Ectodermal cell (in vitro differentiated cells): Measurements from ENCODE around the gene WFDC9. TPM values are rescaled to one million over a fixed set of nuclear protein-coding genes. Genes with fewer than 3 reads are reported as not detected.
"Not testable (repeated sequence)": the region's sequence is repeated elsewhere in the genome, so short reads cannot be mapped to it uniquely, and the experiment has no call there.

Experiments used
- H3K27ac ChIP-seq: 2 replicates; pipeline ENCODE4 v1.7.0; 2013; ENCODE audit warnings: mild to moderate bottlenecking, low read depth, low read length; ENCODE audit not compliant: insufficient read depth, poor library complexity, severe bottlenecking
- H3K27me3 ChIP-seq: 2 replicates; pipeline ENCODE4 v1.7.0; 2013; ENCODE audit warnings: mild to moderate bottlenecking, low read length; ENCODE audit not compliant: insufficient read depth, control insufficient read depth, poor library complexity, severe bottlenecking
- H3K36me3 ChIP-seq: one replicate; pipeline ENCODE4 v1.7.0; 2013; ENCODE audit warnings: low read length; ENCODE audit not compliant: control insufficient read depth, insufficient read depth
- H3K4me1 ChIP-seq: one replicate; pipeline ENCODE4 v1.7.0; 2013; ENCODE audit warnings: low read length; ENCODE audit not compliant: control insufficient read depth, insufficient read depth
- H3K4me3 ChIP-seq: 2 replicates; pipeline ENCODE4 v1.7.0; 2013; ENCODE audit warnings: low read depth, low read length, control low read depth; ENCODE audit not compliant: insufficient read depth
- H3K9me3 ChIP-seq: 2 replicates; pipeline ENCODE4 v1.7.0; 2013; ENCODE audit warnings: mild to moderate bottlenecking, low read length, moderate library complexity; ENCODE audit not compliant: control insufficient read depth
- WGBS, 2 experiments: methylation state at CpG; one replicate each; pipeline ENCODE4 v1.1.7; 2013; ENCODE audit warnings: missing lambda C conversion rate in 2 of 2; 5-methylcytosine and 5-hydroxymethylcytosine counted together
- polyA plus RNA-seq, 4 experiments: library from polyadenylated mRNA; stranded (reverse); fragments of 50-300 nt; gene quantifications; one replicate each; pipeline ENCODE4 v1.2.3, GENCODE V29; 2013

WFDC9 gene
- not detected for polyA plus RNA-seq (2013, experiment 1 of 4)
- polyA plus RNA-seq (2013, experiment 2 of 4) = not detected
- polyA plus RNA-seq (2013, experiment 3 of 4) = not detected
- not detected for polyA plus RNA-seq (2013, experiment 4 of 4)

DNA sequence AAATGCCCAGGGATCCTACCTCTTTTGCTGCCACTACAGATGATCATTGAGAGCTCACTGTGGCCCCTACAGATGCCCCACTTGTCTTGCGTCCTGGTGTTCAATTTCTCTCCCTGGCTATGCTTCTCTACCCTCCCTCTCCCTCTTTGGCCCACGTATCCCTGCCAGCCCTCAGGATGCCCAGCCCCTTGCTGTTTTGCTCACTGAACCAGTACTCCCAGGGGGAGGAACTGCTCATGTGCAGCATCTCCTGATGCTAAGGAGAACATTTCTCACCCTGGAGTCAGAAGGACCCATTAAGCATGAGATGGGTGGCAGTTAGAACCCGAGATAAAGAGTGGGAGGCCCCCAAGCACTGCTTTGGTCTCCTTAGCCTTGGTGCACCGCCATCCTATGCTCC, at the start of gene WFDC9:
TSS of gene WFDC9 (minus strand) at position 101 of the 400 bp plus-strand sequence. CDS start 21,103 bp downstream, outside the sequence.
- Histone ChIP-seq H3K4me3 (no peak within 1 kb of the TSS), H3K27me3 (no peaks in the 10 kb centered on the region), H3K36me3 (no peaks in the 10 kb centered on the region), H3K9me3 (no peaks in the 10 kb centered on the region), H3K27ac (no peak within 1 kb of the TSS), H3K4me1 (no peaks in the 10 kb centered on the region)
- 89 to 90% methylated on average over 4 of the region's 4 CpGs for WGBS, 2 experiments

DNA sequence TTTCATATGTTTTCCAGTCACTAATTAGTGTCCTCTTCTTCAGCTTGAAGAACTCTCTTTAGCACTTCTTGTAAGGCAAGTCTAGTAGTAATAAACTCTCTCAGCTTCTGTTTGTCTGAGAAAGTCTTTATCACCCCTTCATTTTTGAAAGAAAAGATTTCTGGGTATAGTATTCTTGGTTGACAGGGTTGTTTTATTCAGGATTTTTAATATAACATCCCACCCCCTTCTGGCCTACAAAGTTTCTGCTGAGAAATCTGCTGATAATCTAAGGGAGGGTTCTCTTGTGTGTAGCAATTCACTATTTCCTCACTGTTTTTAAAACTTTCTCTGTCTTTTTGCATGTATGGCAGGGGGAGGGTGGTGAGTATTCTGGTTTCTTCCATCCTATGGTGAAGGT, 48.6 kb upstream of the WFDC9 start:
- no peaks in the 10 kb centered on the region for H3K36me3 ChIP-seq
- no peaks in the 10 kb centered on the region for H3K9me3 ChIP-seq
- no peak overlapping the region for H3K27ac ChIP-seq
- H3K27me3 ChIP-seq = no peaks in the 10 kb centered on the region
- no peaks in the 10 kb centered on the region for H3K4me1 ChIP-seq
- no peak overlapping the region for H3K4me3 ChIP-seq

DNA sequence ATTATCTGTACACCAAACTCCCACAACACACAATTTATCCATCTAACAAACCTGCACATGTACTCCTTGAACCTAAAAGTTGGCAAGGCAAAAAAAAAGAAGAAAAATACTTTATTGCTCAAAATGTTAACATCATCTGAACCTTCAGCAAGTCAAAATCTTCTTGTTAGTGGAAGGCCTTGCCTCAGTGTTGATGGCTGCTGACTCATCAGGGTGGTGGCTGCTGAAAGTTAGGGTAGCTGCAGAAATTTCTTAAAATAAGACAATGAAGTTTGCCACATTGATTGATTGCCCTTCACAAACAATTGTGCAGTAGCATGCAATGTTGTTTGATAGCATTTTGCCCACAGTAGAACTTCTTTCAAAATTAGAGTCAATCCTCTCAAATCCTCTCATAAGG, 41.7 kb upstream of the WFDC9 start:
- H3K9me3 ChIP-seq = no peaks in the 10 kb centered on the region
- no peaks in the 10 kb centered on the region for H3K4me1 ChIP-seq
- H3K27ac ChIP-seq = no peak overlapping the region
- no peaks in the 10 kb centered on the region for H3K27me3 ChIP-seq
- H3K4me3 ChIP-seq = no peak overlapping the region
- no peaks in the 10 kb centered on the region for H3K36me3 ChIP-seq

DNA sequence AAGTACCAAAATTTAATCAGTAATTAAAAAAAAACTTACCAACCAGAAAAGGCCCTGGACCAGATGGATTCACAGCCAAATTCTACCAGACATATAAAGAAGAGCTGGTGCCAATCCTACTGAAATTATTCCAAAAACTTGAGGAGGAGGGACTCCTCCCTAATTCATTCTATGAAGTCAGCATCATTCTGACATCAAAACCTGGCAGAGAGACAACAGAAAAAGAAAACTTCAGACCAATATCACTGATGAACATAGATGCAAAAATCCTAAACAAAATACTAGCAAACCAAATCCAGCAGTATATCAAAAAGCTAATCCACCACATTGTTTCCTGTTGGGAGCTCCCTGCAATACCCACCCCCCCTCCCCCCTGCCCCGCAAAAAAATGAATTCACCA, 39.1 kb upstream of the WFDC9 start, which contains the start of gene WFDC11:
TSS of gene WFDC11 (minus strand) at position 101 of the 400 bp plus-strand sequence. CDS start 19,639 bp downstream, outside the sequence.
- Histone ChIP-seq H3K27ac (no peak within 1 kb of the TSS), H3K9me3 (no peaks in the 10 kb centered on the region)
- 77 to 100% methylated on average over 1 of the region's 1 CpG for WGBS, 2 experiments

DNA sequence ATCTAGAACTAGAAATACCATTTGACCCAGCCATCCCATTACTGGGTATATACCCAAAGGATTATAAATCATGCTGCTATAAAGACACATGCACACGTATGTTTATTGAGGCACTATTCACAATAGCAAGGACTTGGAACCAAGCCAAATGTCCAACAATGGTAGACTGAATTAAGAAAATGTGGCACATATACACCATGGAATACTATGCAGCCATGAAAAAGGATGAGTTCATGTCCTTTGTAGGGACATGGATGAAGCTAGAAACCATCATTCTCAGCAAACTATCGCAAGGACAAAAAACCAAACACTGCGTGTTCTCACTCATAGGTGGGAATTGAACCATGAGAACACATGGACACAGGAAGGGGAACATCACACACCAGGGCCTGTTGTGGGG, 26.0 kb upstream of the WFDC9 start:
- not testable (repeated sequence) for H3K27me3 ChIP-seq, H3K27ac ChIP-seq, H3K9me3 ChIP-seq, H3K36me3 ChIP-seq, H3K4me3 ChIP-seq, H3K4me1 ChIP-seq
- 100% methylated on average over 2 of the region's 3 CpGs; no CpG with 5 or more reads in 1 of the 2 experiments for WGBS, 2 experiments

More for the DNA sequence above, 39.1 kb upstream of the WFDC9 start, which contains the start of gene WFDC11:
- H3K27me3 ChIP-seq = no peaks in the 10 kb centered on the region
- H3K36me3 ChIP-seq = no peaks in the 10 kb centered on the region
- no peaks in the 10 kb centered on the region for H3K4me1 ChIP-seq
- H3K4me3 ChIP-seq = no peak within 1 kb of the TSS

DNA sequence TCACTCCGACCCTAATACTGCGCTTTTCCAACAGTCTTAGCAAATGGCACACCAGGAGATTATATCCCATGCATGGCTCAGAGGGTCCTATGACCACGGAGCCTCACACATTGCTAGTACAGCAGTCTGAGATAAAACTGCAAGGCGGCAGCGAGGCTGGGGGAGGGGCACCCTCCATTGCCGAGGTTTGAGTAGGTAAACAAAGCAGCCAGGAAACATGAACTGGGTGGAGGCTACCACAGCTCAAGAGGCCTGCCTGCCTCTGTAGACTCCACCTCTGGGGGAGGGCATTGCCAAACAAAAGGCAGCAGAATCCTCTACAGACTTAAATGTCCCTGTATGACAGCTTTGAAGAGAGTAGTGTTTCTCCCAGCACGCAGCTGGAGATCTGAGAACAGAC, 20.6 kb upstream of the WFDC9 start:
- not testable (repeated sequence) for H3K36me3 ChIP-seq, H3K27ac ChIP-seq, H3K27me3 ChIP-seq, H3K4me1 ChIP-seq, H3K4me3 ChIP-seq, H3K9me3 ChIP-seq
- WGBS, 2 experiments = 90% methylated on average over 7 of the region's 7 CpGs

DNA sequence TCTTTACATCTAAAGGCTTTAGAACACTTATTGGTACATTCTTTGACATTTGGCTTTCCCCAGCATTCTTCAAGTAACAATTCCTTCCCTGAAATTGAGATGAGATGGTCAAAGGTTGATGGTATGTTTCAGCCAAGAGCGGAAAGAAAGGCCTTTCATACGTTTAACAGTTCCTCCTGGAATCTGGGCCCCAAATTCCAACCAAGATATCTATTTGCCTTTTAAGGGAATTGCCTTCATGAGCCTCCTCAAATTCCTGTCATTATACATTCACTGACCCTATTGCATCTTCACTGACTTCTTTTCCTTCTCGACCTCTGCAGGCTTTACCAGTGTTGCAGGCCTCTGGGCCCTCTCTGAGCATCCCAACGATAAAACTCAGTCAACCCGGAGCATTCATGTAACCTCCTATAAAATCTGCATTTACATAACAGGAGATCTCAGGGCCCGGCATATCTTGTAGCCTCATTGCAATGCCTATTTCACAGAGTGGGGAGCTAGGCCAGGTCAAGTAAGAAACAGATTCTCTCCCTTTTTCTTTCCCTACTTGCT, 18.3 kb upstream of the WFDC9 start:
- Histone ChIP-seq H3K27me3 (no peaks in the 10 kb centered on the region), H3K36me3 (no peaks in the 10 kb centered on the region), H3K4me1 (no peaks in the 10 kb centered on the region), H3K9me3 (no peaks in the 10 kb centered on the region), H3K4me3 (no peak overlapping the region), H3K27ac (no peak overlapping the region)
- 81 to 82% methylated on average over 6 of the region's 6 CpGs for WGBS, 2 experiments

DNA sequence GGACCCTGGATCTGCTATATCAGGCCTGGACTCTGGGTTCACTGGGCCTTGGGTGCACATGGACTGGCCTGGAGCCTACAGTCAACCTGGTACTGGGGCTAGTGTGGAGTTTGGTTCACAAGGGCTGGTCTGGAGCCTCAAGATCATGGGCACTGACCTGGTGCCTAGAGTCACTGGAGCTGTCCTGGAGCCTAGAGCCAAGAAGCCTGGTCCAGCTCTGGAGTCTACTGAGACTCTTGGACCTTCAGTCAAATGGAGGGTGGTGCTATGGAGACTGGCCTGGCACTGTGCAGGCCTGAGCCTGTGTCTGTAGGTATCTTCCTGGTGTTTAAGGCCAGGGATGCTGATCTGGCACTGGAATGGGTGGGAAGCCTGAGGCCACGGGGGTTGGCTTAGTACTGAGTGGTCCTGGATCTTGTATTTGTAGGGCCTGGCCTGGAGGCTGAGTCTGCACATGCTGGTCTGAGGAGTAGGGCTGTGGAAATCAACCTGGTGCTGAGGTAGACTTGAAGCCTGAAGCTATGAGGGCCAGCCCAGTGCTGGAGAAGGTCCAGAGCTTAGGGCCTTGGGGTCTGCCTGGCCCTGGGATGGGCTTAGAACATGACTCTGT, 16.5 kb upstream of the WFDC9 start:
- Histone ChIP-seq H3K27me3 (no peaks in the 10 kb centered on the region), H3K27ac (no peak overlapping the region), H3K4me1 (no peaks in the 10 kb centered on the region), H3K9me3 (no peaks in the 10 kb centered on the region), H3K4me3 (no peak overlapping the region), H3K36me3 (no peaks in the 10 kb centered on the region)
- WGBS, 2 experiments = 86 to 92% methylated on average over 1 of the region's 1 CpG

DNA sequence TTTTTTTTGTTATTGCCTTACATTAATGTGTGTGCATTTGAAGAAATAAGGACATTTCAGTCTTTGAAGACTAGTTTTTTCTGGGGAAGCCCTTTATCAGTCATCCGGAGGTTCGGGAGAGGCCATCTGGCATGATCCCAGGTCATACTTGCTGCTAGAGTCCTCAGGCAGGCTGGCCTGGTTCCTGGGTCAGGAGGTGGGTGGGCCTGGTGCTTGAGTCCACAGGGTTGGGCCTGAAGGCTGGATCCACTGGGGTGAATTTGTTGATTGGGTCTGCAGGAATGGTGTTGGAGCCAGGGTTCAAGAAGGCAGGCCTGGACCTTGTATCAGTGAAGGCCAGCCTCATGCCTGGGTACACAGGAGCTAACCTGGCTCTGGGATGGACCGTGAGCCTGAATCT, 15.8 kb upstream of the WFDC9 start:
- Histone ChIP-seq H3K4me3 (no peak overlapping the region), H3K4me1 (no peaks in the 10 kb centered on the region), H3K27me3 (no peaks in the 10 kb centered on the region), H3K36me3 (no peaks in the 10 kb centered on the region), H3K27ac (no peak overlapping the region), H3K9me3 (no peaks in the 10 kb centered on the region)
- 94 to 95% methylated on average over 3 of the region's 3 CpGs for WGBS, 2 experiments

DNA sequence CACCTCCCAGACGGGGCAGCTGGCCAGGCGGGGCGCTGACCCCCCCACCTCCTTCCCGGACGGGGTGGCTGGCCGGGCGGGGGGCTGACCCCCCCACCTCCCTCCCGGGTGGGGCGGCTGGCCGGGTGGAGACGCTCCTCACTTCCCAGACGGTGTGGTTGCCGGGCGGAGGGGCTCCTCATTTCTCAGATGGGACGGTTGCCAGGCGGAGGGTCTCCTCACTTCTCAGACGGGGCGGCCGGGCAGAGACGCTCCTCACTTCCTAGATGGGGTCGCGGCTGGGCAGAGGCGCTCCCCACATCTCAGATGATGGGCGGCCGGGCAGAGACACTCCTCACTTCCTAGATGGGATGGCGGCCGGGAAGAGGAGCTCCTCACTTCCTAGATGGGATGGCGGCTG, 14.8 kb upstream of the WFDC9 start:
- H3K4me1 ChIP-seq, H3K27ac ChIP-seq, H3K9me3 ChIP-seq, H3K4me3 ChIP-seq, H3K27me3 ChIP-seq, H3K36me3 ChIP-seq: not testable (repeated sequence)
- 86 to 89% methylated on average over 28 of the region's 28 CpGs for WGBS, 2 experiments
